Endodermal cell (in vitro differentiated cells): ENCODE measurements around the gene CELF6. TPM values are rescaled to one million over a fixed set of nuclear protein-coding genes. Genes with fewer than 3 reads are reported as not detected.

Experiments used
- DNase-seq: peaks from one replicate; pipeline ENCODE4 v3.0.0-alpha.2; 2017
- H3K27ac ChIP-seq: 2 replicates; pipeline ENCODE4 v1.5.1; 2013; ENCODE audit warnings: mild to moderate bottlenecking, low read depth, low read length, moderate library complexity
- H3K27me3 ChIP-seq: 2 replicates; pipeline ENCODE4 v1.6.1; 2013; ENCODE audit warnings: mild to moderate bottlenecking, low read length, moderate library complexity; ENCODE audit not compliant: insufficient read depth, control insufficient read depth, poor library complexity, severe bottlenecking
- H3K36me3 ChIP-seq: 2 replicates; pipeline ENCODE4 v1.7.0; 2013; ENCODE audit warnings: mild to moderate bottlenecking, low read length, moderate library complexity; ENCODE audit not compliant: control insufficient read depth, insufficient read depth
- H3K4me1 ChIP-seq: one replicate; pipeline ENCODE4 v1.7.0; 2013; ENCODE audit warnings: low read length; ENCODE audit not compliant: control insufficient read depth, insufficient read depth
- H3K4me3 ChIP-seq: 2 replicates; pipeline ENCODE4 v1.5.1; 2013; ENCODE audit warnings: mild to moderate bottlenecking, low read length, moderate library complexity
- H3K9ac ChIP-seq: 2 replicates; pipeline ENCODE4 v1.6.1; 2013; ENCODE audit warnings: mild to moderate bottlenecking, low read length, moderate library complexity; ENCODE audit not compliant: poor library complexity, severe bottlenecking; ENCODE audit errors: extremely low read depth
- H3K9me3 ChIP-seq: 2 replicates; pipeline ENCODE4 v1.6.1; 2013; ENCODE audit warnings: mild to moderate bottlenecking, low read length, moderate library complexity; ENCODE audit not compliant: control insufficient read depth
- H3K27ac Mint-ChIP-seq: 2 replicates; pipeline ENCODE4 v1.8.0; 2020; ENCODE audit warnings: mixed read lengths
- H3K27me3 Mint-ChIP-seq: 2 replicates; pipeline ENCODE4 v1.8.0; 2021; ENCODE audit warnings: mild to moderate bottlenecking, mixed read lengths; ENCODE audit not compliant: insufficient read depth
- H3K36me3 Mint-ChIP-seq: 2 replicates; pipeline ENCODE4 v1.8.0; 2020; ENCODE audit warnings: low read depth, mixed read lengths
- H3K4me1 Mint-ChIP-seq: 2 replicates; pipeline ENCODE4 v1.8.0; 2020; ENCODE audit warnings: mixed read lengths
- H3K4me3 Mint-ChIP-seq: 2 replicates; pipeline ENCODE4 v1.8.0; 2020; ENCODE audit warnings: mild to moderate bottlenecking, moderate library complexity, mixed read lengths
- H3K9me3 Mint-ChIP-seq: 2 replicates; pipeline ENCODE4 v1.8.0; 2020; ENCODE audit warnings: mild to moderate bottlenecking, mixed read lengths
- WGBS, 2 experiments: methylation state at CpG; one replicate each; pipeline versions ENCODE4 v1.1.5 to v1.1.7; 2013; ENCODE audit warnings: missing lambda C conversion rate in 2 of 2, mixed read lengths in 1 of 2; ENCODE audit not compliant: insufficient coverage in 1 of 2, insufficient read length in 1 of 2; 5-methylcytosine and 5-hydroxymethylcytosine counted together
- total RNA-seq, 2 donors: library from RNA; stranded (reverse); fragmentation: NEBNext Ultra II Directional in 1 of 2; extraction: Animal tissue kit (Norgen Biotek cat#: 25700) in 1 of 2; gene quantifications; 2 replicates in 1 of 2; 3 replicates in 1 of 2; pipeline ENCODE4 v1.2.1, GENCODE V29; 2021
- TF ChIP-seq, protein P1 (sequence below): fragments of 200-600 bp; sonication (generic); conservative IDR thresholded peaks from 2 replicates; pipeline ENCODE4 v1.5.0; 2021; ENCODE audit warnings: antibody characterized with exemption, mild to moderate bottlenecking

The CELF6 gene
- total RNA-seq, 2 donors from 2014 or later, result 0.46 to 0.62 TPM

DNA sequence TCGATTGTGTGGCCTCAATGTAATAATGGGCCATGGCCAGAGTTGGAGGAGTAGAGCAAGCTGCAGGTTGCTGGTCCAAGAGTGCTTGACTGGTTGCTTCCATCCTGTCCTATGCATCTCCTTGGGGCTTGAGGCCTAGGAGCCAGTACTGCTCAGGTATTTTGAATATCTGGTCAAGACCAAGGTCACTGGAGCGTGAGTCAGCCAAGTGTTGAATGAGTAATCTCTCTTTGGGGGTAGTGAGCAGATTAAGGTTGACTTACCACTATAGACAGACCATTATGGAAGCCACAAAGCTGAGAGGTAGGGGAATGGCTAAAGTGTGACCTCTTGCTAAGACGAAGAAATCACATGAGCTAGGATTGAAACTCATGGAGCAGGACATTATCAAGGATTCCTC is 38.2 kb downstream of the CELF6 start:
- no peaks in the 10 kb centered on the region for H3K36me3 ChIP-seq
- Mint-ChIP-seq H3K27ac (no peak overlapping the region), H3K27me3 (peaks cover 26% of the 10 kb centered on the region), H3K4me1 (peaks cover 7% of the 10 kb centered on the region), H3K4me3 (no peak overlapping the region), H3K36me3 (no peaks in the 10 kb centered on the region), H3K9me3 (no peaks in the 10 kb centered on the region)
- no peak overlapping the region for H3K4me3 ChIP-seq
- TF ChIP-seq, protein P1, sequence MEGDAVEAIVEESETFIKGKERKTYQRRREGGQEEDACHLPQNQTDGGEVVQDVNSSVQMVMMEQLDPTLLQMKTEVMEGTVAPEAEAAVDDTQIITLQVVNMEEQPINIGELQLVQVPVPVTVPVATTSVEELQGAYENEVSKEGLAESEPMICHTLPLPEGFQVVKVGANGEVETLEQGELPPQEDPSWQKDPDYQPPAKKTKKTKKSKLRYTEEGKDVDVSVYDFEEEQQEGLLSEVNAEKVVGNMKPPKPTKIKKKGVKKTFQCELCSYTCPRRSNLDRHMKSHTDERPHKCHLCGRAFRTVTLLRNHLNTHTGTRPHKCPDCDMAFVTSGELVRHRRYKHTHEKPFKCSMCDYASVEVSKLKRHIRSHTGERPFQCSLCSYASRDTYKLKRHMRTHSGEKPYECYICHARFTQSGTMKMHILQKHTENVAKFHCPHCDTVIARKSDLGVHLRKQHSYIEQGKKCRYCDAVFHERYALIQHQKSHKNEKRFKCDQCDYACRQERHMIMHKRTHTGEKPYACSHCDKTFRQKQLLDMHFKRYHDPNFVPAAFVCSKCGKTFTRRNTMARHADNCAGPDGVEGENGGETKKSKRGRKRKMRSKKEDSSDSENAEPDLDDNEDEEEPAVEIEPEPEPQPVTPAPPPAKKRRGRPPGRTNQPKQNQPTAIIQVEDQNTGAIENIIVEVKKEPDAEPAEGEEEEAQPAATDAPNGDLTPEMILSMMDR, result no peak
- H3K27me3 ChIP-seq, result peaks cover 37% of the 10 kb centered on the region
- no peak for DNase-seq
- 88 to 94% methylated on average over 2 to 3 of the region's 3 CpGs for WGBS, 2 experiments
- no peak overlapping the region for H3K27ac ChIP-seq
- H3K4me1 ChIP-seq, result no peaks in the 10 kb centered on the region
- no peak overlapping the region for H3K9ac ChIP-seq
- no peaks in the 10 kb centered on the region for H3K9me3 ChIP-seq

DNA sequence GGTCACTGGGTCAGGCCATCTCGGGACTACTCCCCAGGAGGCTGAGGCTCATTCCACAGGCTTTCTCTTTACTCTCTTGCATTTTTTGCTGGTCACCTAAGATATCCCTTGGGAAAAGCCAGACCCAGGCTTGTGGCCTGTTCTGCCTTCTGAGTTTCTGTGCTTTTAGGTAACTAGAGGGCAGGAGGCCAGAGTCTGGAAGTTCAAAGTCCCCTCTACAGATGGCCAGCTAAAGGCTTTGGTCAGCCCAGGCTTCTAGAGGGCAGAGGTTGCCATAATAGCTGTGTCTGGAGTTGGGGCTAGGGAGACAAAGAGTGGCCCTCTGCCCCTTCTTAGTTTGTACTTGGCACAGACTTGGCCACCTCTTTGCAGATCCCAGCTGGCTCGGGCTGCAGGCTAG is 39.2 kb downstream of the CELF6 start:
- peaks cover 34% of the 10 kb centered on the region for H3K27me3 Mint-ChIP-seq
- Histone ChIP-seq H3K27ac (no peak overlapping the region), H3K27me3 (peaks cover 46% of the 10 kb centered on the region), H3K36me3 (no peaks in the 10 kb centered on the region), H3K4me3 (no peak overlapping the region), H3K4me1 (no peaks in the 10 kb centered on the region), H3K9me3 (no peaks in the 10 kb centered on the region), H3K9ac (no peak overlapping the region)
- DNase-seq, result no peak
- H3K9me3 Mint-ChIP-seq, result no peaks in the 10 kb centered on the region
- TF ChIP-seq, protein P1, result no peak
- H3K4me3 Mint-ChIP-seq, result no peak overlapping the region
- H3K36me3 Mint-ChIP-seq, result no peaks in the 10 kb centered on the region
- no peak overlapping the region for H3K27ac Mint-ChIP-seq
- H3K4me1 Mint-ChIP-seq, result peaks cover 7% of the 10 kb centered on the region
- WGBS, 2 experiments, result 80 to 94% methylated on average over 1 to 2 of the region's 2 CpGs

DNA sequence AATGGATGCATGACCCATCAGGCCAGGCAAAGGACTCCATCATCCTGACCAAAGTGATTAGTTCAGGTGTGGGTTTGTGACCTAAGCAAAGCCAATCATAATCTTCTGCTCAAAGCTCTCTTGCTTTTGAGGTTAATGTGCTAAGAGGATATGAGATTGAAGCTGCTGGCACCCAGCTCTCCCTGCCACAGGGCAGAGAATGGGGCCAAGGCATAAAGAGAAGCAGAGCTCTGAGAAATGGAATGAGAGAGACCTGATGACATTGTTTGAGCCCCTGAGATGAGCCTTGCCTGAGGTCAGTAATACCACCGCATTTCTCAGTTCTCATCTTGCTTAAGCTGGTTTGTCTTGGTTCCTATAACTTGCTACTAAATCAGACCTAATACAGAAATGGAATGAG is 41.2 kb downstream of the CELF6 start:
- Histone ChIP-seq H3K27me3 (peaks cover 64% of the 10 kb centered on the region), H3K9ac (no peak overlapping the region)
- H3K36me3 Mint-ChIP-seq, result no peaks in the 10 kb centered on the region

More for the DNA sequence above, 41.2 kb downstream of the CELF6 start:
- Histone ChIP-seq H3K27ac (no peak overlapping the region), H3K4me1 (no peaks in the 10 kb centered on the region), H3K36me3 (no peaks in the 10 kb centered on the region), H3K4me3 (no peak overlapping the region), H3K9me3 (no peaks in the 10 kb centered on the region)
- Mint-ChIP-seq H3K4me3 (no peak overlapping the region), H3K27me3 (peaks cover 49% of the 10 kb centered on the region), H3K9me3 (no peaks in the 10 kb centered on the region), H3K4me1 (no peaks in the 10 kb centered on the region), H3K27ac (no peak overlapping the region)
- 88 to 100% methylated on average over 1 of the region's 1 CpG for WGBS, 2 experiments
- no peak for DNase-seq
- TF ChIP-seq, protein P1, result no peak
